ENCODE data around the gene CC2D2A.

DNA sequence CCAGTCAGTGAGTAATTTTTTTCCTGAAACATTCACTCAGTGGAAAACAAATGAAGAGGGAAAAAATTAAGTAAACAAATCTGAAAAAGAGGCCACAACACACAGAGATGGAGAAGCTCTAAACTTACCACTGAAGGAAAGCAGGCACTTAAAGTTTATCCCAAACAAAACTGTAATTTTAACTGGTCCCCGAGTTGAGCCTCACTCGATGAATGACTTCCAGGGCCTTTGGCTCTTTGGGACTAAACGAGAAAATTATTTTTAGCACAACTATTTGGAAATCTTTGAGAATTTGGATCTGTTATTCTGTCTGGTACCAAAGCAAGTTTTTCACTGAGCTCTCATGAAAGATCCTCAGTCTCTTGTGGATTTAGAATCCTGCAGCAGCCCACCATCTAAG, 42.0 kb upstream of the CC2D2A start, which contains the start of gene C1QTNF7:
- TF ChIP-seq PPARA (CRISPR knock-in tag; IDR thresholded peaks at IDR 0.05; ENCODE audit: borderline replicate concordance) (no peak), ZC3H10 (CRISPR knock-in tag; IDR thresholded peaks at IDR 0.05) (no peak), ZFP30 (CRISPR knock-in tag; IDR thresholded peaks at IDR 0.05) (no peak), RARB (CRISPR knock-in tag; IDR thresholded peaks at IDR 0.05) (no peak), OSR1 (CRISPR knock-in tag; IDR thresholded peaks at IDR 0.05) (no peak), CSDC2 (CRISPR knock-in tag; IDR thresholded peaks at IDR 0.05) (no peak), SNAI2 (CRISPR knock-in tag; IDR thresholded peaks at IDR 0.05) (no peak), ISL1 (CRISPR knock-in tag; IDR thresholded peaks at IDR 0.05) (no peak), ARNTL (CRISPR knock-in tag; IDR thresholded peaks at IDR 0.05; ENCODE audit: borderline replicate concordance, low read depth) (no peak), PATZ1 (CRISPR knock-in tag; IDR thresholded peaks at IDR 0.05; ENCODE audit: borderline replicate concordance) (no peak), ESRRG (CRISPR knock-in tag; IDR thresholded peaks at IDR 0.05) (no peak)
- TF ChIP-seq, protein P1, sequence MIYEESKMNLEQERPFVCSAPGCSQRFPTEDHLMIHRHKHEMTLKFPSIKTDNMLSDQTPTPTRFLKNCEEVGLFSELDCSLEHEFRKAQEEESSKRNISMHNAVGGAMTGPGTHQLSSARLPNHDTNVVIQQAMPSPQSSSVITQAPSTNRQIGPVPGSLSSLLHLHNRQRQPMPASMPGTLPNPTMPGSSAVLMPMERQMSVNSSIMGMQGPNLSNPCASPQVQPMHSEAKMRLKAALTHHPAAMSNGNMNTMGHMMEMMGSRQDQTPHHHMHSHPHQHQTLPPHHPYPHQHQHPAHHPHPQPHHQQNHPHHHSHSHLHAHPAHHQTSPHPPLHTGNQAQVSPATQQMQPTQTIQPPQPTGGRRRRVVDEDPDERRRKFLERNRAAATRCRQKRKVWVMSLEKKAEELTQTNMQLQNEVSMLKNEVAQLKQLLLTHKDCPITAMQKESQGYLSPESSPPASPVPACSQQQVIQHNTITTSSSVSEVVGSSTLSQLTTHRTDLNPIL (CRISPR knock-in tag; IDR thresholded peaks at IDR 0.05; ENCODE audit: low read depth), result no peak
- TF ChIP-seq, protein P2, sequence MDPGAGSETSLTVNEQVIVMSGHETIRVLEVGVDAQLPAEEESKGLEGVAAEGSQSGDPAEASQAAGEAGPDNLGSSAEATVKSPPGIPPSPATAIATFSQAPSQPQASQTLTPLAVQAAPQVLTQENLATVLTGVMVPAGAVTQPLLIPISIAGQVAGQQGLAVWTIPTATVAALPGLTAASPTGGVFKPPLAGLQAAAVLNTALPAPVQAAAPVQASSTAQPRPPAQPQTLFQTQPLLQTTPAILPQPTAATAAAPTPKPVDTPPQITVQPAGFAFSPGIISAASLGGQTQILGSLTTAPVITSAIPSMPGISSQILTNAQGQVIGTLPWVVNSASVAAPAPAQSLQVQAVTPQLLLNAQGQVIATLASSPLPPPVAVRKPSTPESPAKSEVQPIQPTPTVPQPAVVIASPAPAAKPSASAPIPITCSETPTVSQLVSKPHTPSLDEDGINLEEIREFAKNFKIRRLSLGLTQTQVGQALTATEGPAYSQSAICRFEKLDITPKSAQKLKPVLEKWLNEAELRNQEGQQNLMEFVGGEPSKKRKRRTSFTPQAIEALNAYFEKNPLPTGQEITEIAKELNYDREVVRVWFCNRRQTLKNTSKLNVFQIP (CRISPR knock-in tag; IDR thresholded peaks at IDR 0.05; ENCODE audit: borderline replicate concordance, low read depth), result no peak

Data from SK-N-SH treated with all-trans-retinoic acid at 6 μM for 48 hours (cell line).